Spleen (tissue), 11 donors: Measurements from ENCODE around the gene PGAP3. TPM values are rescaled to one million over a fixed set of nuclear protein-coding genes. Genes with fewer than 3 reads are reported as not detected.
A peak's percentile ranks its signal among the peaks of the same experiment; 100 is the strongest.

Source experiments
- DNase-seq: peaks from one replicate; pipeline ENCODE4 v3.0.0-alpha.2; 2020
- H3K27ac ChIP-seq, 8 donors: fragments of 200-600 bp; sonication (generic) in 7 of 8; 1 replicate in 4 of 8; 2 replicates in 4 of 8; pipeline versions ENCODE4 v1.5.0 to v1.8.0; 2016 to 2021; ENCODE audit warnings: inconsistent platforms in 4 of 8, mild to moderate bottlenecking in 4 of 8, moderate library complexity in 1 of 8
- H3K27me3 ChIP-seq, 7 donors: fragments of 200-600 bp; sonication (generic) in 6 of 7; replicated peaks in 1 of 7; 1 replicate in 4 of 7; 2 replicates in 3 of 7; pipeline versions ENCODE4 v1.5.0 to v1.8.0; 2016 to 2021; ENCODE audit warnings: inconsistent platforms in 3 of 7, mild to moderate bottlenecking in 1 of 7
- H3K36me3 ChIP-seq, 6 donors: fragments of 200-600 bp; sonication (generic) in 5 of 6; 1 replicate in 4 of 6; 2 replicates in 2 of 6; pipeline versions ENCODE4 v1.5.0 to v1.8.0; 2016 to 2021; ENCODE audit warnings: inconsistent platforms in 2 of 6
- H3K4me1 ChIP-seq, 6 donors: fragments of 200-600 bp; sonication (generic) in 5 of 6; 1 replicate in 3 of 6; 2 replicates in 3 of 6; pipeline versions ENCODE4 v1.5.0 to v1.8.0; 2016 to 2021; ENCODE audit warnings: inconsistent platforms in 3 of 6
- H3K4me3 ChIP-seq, 8 donors: fragments of 200-600 bp; sonication (generic) in 7 of 8; 1 replicate in 4 of 8; 2 replicates in 4 of 8; pipeline versions ENCODE4 v1.5.0 to v1.8.0; 2016 to 2021; ENCODE audit warnings: inconsistent platforms in 4 of 8, mild to moderate bottlenecking in 4 of 8, moderate library complexity in 2 of 8
- H3K9me3 ChIP-seq, 8 donors: fragments of 200-600 bp; sonication (generic) in 7 of 8; 1 replicate in 4 of 8; 2 replicates in 4 of 8; pipeline versions ENCODE4 v1.5.0 to v1.8.0; 2016 to 2021; ENCODE audit warnings: inconsistent platforms in 4 of 8
- CTCF ChIP-seq, 11 experiments: fragments of 200-600 bp in 7 of 11; fragments of 450-650 bp in 4 of 11; sonication (generic) in 4 of 11; IDR thresholded peaks in 8 of 11; conservative IDR thresholded peaks in 3 of 11; 1 replicate in 7 of 11; 2 replicates in 4 of 11; pipeline versions ENCODE4 v1.4.0 to v1.8.0; 2016 to 2021; ENCODE audit warnings: antibody characterized with exemption in 11 of 11, inconsistent platforms in 4 of 11, mild to moderate bottlenecking in 1 of 11
- POLR2A ChIP-seq, 3 donors: fragments of 450-650 bp; IDR thresholded peaks; one replicate each; pipeline ENCODE4 v1.5.1; 2017; ENCODE audit warnings: antibody characterized with exemption in 3 of 3, mild to moderate bottlenecking in 1 of 3
- POLR2AphosphoS5 ChIP-seq, 3 donors: sonication (generic); formaldehyde crosslinking; IDR thresholded peaks; one replicate each; pipeline ENCODE4 v1.5.1; 2017; ENCODE audit warnings: antibody characterized with exemption in 3 of 3
- WGBS, 5 donors: extraction: QIAGEN DNeasy Blood & Tissue Kit in 3 of 5; methylation state at CpG; one replicate each; pipeline versions ENCODE4 v1.1.5 to v1.1.7; 2013 to 2018; 5-methylcytosine and 5-hydroxymethylcytosine counted together
- intact Hi-C: fragments of 100-400 bp; cut with DNase I; formaldehyde crosslinking; loops from one replicate; pipeline ENCODE4 v1.15.0; 2023; ENCODE audit warnings: low total_unique reads
- polyA plus RNA-seq, 3 donors: library from polyadenylated mRNA; stranded (reverse); fragments of 200-250 nt; gene quantifications; one replicate each; pipeline ENCODE4 v1.2.1, GENCODE V29; 2013
- total RNA-seq, 7 donors: library from RNA; depleted of rRNA in 3 of 7; stranded (reverse); fragments of >200 nt in 3 of 7; fragmentation: NEBNext Ultra II Directional in 4 of 7; extraction: Animal tissue kit (Norgen Biotek cat#: 25700) in 4 of 7; gene quantifications; one replicate each; pipeline versions ENCODE4 v1.1.0 to v1.2.1, GENCODE V29; 2016 to 2021
- donor health status: healthy with polysubstance abuse.
- donor health status: DM: no; HTN: no; CAD: no; lungs with moderate emphysema.
- donor health status: DM: no; HTN: no; CAD: no.
- donor health status: Bipolar disorder and iron deficiency.
- donor health status: healthy.
- donor health status: DM: no; HTN: no; CAD: no.
- donor health status: DM: yes; HTN: yes; CAD: no.

Gene PGAP3
- total and polyA plus RNA-seq, 10 donors = 11.5 to 27.4 (median 19.5) TPM

- TF ChIP-seq POLR2AphosphoS5 (IDR thresholded peaks at IDR 0.05) (no peak), POLR2A (IDR thresholded peaks at IDR 0.05) (no peak), CTCF (IDR thresholded peaks at IDR 0.05 in 8 of 11, conservative IDR thresholded peaks at IDR 0.05 in 3 of 11) (no peak)
- WGBS, 5 donors = 62 to 86% (median 80%) methylated on average over 7 to 8 of the region's 8 CpGs
- Histone ChIP-seq H3K4me1 (peaks cover 21 to 77% (median 63%) of the 10 kb centered on the region in 6 donors), H3K9me3 (no peaks in the 10 kb centered on the region), H3K36me3 (peaks cover 0 to 17% (median 2%) of the 10 kb centered on the region in 6 donors), H3K27me3 (peaks cover 0 to 4% (median 0%) of the 10 kb centered on the region in 7 donors), H3K27ac (peak overlapping the region in 4 of 8 donors; percentile 69 to 90 (median 80)), H3K4me3 (no peak overlapping the region)
- no peak for DNase-seq
- intact Hi-C loops = no loop called here
Observed at GRCh38 chr17:39677072-39677471, 10.8 kb downstream of the PGAP3 start.

GRCh38 chr17:39676198-39676819, 11.5 kb downstream of the PGAP3 start:
- intact Hi-C loops = no loop called here
- peak; percentile 89 for DNase-seq
- Histone ChIP-seq H3K27me3 (peaks cover 0 to 11% (median 2%) of the 10 kb centered on the region in 7 donors), H3K4me1 (peaks cover 21 to 83% (median 64%) of the 10 kb centered on the region in 6 donors), H3K4me3 (no peak overlapping the region), H3K36me3 (peaks cover 0 to 15% (median 2%) of the 10 kb centered on the region in 6 donors), H3K27ac (peak overlapping the region in 6 of 8 donors; percentile 31 to 90 (median 74)), H3K9me3 (no peaks in the 10 kb centered on the region)
- WGBS, 5 donors = 24 to 33% (median 25%) methylated on average over 7 of the region's 7 CpGs
- TF ChIP-seq POLR2AphosphoS5 (IDR thresholded peaks at IDR 0.05) (peak; percentile 55 to 66 (median 62)), POLR2A (IDR thresholded peaks at IDR 0.05) (no peak), CTCF (IDR thresholded peaks at IDR 0.05 in 8 of 11, conservative IDR thresholded peaks at IDR 0.05 in 3 of 11) (no peak)

GRCh38 chr17:39675390-39676082, 12.3 kb downstream of the PGAP3 start:
- Histone ChIP-seq H3K4me3 (no peak overlapping the region), H3K27me3 (peaks cover 0 to 19% (median 7%) of the 10 kb centered on the region in 7 donors), H3K9me3 (no peaks in the 10 kb centered on the region), H3K27ac (peak overlapping the region in 6 of 8 donors; percentile 31 to 90 (median 74)), H3K4me1 (peaks cover 21 to 78% (median 61%) of the 10 kb centered on the region in 6 donors), H3K36me3 (peaks cover 0 to 9% (median under 1%) of the 10 kb centered on the region in 6 donors)
- intact Hi-C loops = no loop called here
- peak; percentile 63 for DNase-seq
- 80 to 86% (median 81%) methylated on average over 9 to 10 of the region's 10 CpGs for WGBS, 5 donors
- TF ChIP-seq POLR2AphosphoS5 (IDR thresholded peaks at IDR 0.05) (no peak), POLR2A (IDR thresholded peaks at IDR 0.05) (no peak), CTCF (IDR thresholded peaks at IDR 0.05 in 8 of 11, conservative IDR thresholded peaks at IDR 0.05 in 3 of 11) (no peak)
